A549 treated with CpdA at 1 μM for 4 hours (cell line): ENCODE data around the gene FUBP3. TPM values are rescaled to one million over a fixed set of nuclear protein-coding genes. Genes with fewer than 3 reads are reported as not detected.

ENCODE experiments used
- total RNA-seq: library from RNA; stranded (reverse); fragments of 200-300 nt; extraction: Qiagen RNA extraction; gene quantifications from 5 replicates; pipeline ENCODE4 v1.2.3, GENCODE V29; 2022; ENCODE audit warnings: low read depth

FUBP3 gene, protein sequence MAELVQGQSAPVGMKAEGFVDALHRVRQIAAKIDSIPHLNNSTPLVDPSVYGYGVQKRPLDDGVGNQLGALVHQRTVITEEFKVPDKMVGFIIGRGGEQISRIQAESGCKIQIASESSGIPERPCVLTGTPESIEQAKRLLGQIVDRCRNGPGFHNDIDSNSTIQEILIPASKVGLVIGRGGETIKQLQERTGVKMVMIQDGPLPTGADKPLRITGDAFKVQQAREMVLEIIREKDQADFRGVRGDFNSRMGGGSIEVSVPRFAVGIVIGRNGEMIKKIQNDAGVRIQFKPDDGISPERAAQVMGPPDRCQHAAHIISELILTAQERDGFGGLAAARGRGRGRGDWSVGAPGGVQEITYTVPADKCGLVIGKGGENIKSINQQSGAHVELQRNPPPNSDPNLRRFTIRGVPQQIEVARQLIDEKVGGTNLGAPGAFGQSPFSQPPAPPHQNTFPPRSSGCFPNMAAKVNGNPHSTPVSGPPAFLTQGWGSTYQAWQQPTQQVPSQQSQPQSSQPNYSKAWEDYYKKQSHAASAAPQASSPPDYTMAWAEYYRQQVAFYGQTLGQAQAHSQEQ
- 50.2 to 57.2 TPM (median 50.7 TPM) in 5 replicates for total RNA-seq

GRCh38 chr9:130578865-130579737, at the start of gene FUBP3:
Gene FUBP3, plus strand, starts transcription at chr9:130579577. Its CDS starts 104 bp downstream, at chr9:130579681.

GRCh38 chr9:130664251-130665028, 85.1 kb downstream of the FUBP3 start, which contains the start of gene PRDM12:
Gene PRDM12, plus strand, starts transcription at chr9:130664594. Its CDS starts 60 bp downstream, at chr9:130664654.

Other genes starting within 250 kb of the FUBP3 start
- gene ASS1, start 134.6 kb upstream of the FUBP3 start, total RNA-seq, result 15.9 to 17.6 TPM (median 16.7 TPM) in 5 replicates
- 0.27 to 0.36 TPM (median 0.29 TPM) in 5 replicates for gene PRDM12, start 85.0 kb downstream of the FUBP3 start, total RNA-seq
- 56.8 to 92.6 TPM (median 57.1 TPM) in 5 replicates for gene EXOSC2, start 114.2 kb downstream of the FUBP3 start, total RNA-seq